A172 (cell line): ENCODE results near the gene SH3PXD2A. TPM values are rescaled to one million over a fixed set of nuclear protein-coding genes. Genes with fewer than 3 reads are reported as not detected.

Experiments
- DNase-seq: peaks from one replicate; pipeline ENCODE4 v3.0.0-alpha.2; 2015; ENCODE audit warnings: low spot score
- total RNA-seq: library from RNA; depleted of rRNA; stranded (reverse); fragments of >200 nt; shearing (Covaris generic); gene quantifications from 2 replicates; pipeline ENCODE4 v1.2.3, GENCODE V29; 2014; rRNA removed

SH3PXD2A gene
- total RNA-seq, 1 experiment from 2014 or later, result 1.7 TPM

- DNase-seq, result no peak
Measured at GRCh38 chr10:103546401-103546800, 309.0 kb downstream of the SH3PXD2A start.

- no peak for DNase-seq
Measured at GRCh38 chr10:103545771-103546281, 309.6 kb downstream of the SH3PXD2A start.

- no peak for DNase-seq
Measured at GRCh38 chr10:103545366-103545765, 310.0 kb downstream of the SH3PXD2A start.

- no peak for DNase-seq
Measured at GRCh38 chr10:103544657-103545310, 310.6 kb downstream of the SH3PXD2A start.

Other genes starting within 250 kb of the SH3PXD2A start
- gene STN1, start 62.6 kb upstream of the SH3PXD2A start, total RNA-seq, result 33.1 and 43.8 TPM in 2 replicates
- gene SLK, start 111.6 kb upstream of the SH3PXD2A start, total RNA-seq, result 47.9 and 61.5 TPM in 2 replicates
- gene COL17A1, start 230.3 kb upstream of the SH3PXD2A start, total RNA-seq, result 0.79 and 2.4 TPM in 2 replicates